Activated naive CD4-positive, alpha-beta T cell treated with anti-CD3 and anti-CD28 coated beads, Interleukin-2, amount 50 U/mL, for 24 hours (primary cell): ENCODE data around the gene SLC17A5.
"Not testable (repeated sequence)": the region's sequence is repeated elsewhere in the genome, so short reads cannot be mapped to it uniquely, and the experiment has no call there.

ENCODE experiments used
- H3K27ac Mint-ChIP-seq: one replicate; pipeline ENCODE4 v1.8.0; 2021; ENCODE audit warnings: mild to moderate bottlenecking, mixed read lengths
- H3K27me3 Mint-ChIP-seq: one replicate; pipeline ENCODE4 v1.8.0; 2021; ENCODE audit warnings: mixed read lengths
- H3K36me3 Mint-ChIP-seq: one replicate; pipeline ENCODE4 v1.8.0; 2021; ENCODE audit warnings: mixed read lengths
- H3K4me1 Mint-ChIP-seq: one replicate; pipeline ENCODE4 v1.8.0; 2021; ENCODE audit warnings: mixed read lengths
- H3K4me3 Mint-ChIP-seq: one replicate; pipeline ENCODE4 v1.8.0; 2021; ENCODE audit warnings: mild to moderate bottlenecking, mixed read lengths
- H3K9me3 Mint-ChIP-seq: one replicate; pipeline ENCODE4 v1.8.0; 2021; ENCODE audit warnings: mixed read lengths

Gene SLC17A5, protein sequence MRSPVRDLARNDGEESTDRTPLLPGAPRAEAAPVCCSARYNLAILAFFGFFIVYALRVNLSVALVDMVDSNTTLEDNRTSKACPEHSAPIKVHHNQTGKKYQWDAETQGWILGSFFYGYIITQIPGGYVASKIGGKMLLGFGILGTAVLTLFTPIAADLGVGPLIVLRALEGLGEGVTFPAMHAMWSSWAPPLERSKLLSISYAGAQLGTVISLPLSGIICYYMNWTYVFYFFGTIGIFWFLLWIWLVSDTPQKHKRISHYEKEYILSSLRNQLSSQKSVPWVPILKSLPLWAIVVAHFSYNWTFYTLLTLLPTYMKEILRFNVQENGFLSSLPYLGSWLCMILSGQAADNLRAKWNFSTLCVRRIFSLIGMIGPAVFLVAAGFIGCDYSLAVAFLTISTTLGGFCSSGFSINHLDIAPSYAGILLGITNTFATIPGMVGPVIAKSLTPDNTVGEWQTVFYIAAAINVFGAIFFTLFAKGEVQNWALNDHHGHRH

DNA sequence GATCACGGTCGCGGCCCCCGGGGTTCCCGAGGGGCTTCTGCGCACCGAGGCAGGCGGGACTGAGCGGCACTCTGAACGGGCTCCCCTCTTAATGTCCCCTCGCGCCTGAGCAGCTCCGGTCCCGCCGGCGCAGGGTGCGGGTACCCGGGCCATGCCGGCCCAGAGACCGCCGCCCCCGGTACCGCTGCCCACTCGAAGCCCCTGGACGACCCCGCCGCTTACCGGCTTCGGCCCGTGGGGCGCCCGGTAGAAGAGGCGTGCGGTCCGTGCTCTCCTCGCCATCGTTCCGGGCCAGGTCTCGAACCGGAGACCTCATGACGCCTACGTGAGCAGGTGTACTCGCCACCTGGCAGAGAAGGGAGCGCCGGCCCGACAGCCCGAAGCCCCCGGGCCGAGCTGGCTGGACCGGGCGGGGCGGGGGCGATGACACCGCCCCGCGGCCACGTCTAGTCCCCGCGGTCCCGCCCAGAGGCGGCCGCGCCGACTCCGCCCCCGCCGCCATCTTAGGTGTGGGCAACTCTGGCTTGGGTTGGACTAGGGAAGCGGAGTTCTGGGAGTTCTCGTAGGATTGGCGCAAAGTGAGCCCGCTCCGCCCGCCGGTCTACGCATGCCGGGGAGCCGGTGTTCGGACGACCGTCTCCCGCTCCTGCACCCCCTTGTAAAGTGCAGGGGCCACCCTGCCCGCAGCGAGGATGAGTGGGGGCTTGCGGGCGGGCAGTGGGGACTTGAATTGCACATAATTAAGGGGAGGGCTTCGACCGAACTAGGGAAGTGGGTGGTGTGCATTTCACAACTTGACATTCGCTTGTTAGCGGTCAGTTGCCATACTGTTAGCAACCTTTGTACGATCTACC, at the start of gene SLC17A5:
TSS of gene SLC17A5 (minus strand) at position 422 of the 854 bp plus-strand sequence. CDS start at position 316, 106 bp downstream.
- Mint-ChIP-seq H3K4me3 (peak within 1 kb of the TSS; percentile 98), H3K27me3 (no peaks in the 10 kb centered on the region), H3K27ac (peak within 1 kb of the TSS; percentile 97), H3K36me3 (peaks cover 4% of the 10 kb centered on the region), H3K9me3 (no peaks in the 10 kb centered on the region), H3K4me1 (peaks cover 45% of the 10 kb centered on the region)

DNA sequence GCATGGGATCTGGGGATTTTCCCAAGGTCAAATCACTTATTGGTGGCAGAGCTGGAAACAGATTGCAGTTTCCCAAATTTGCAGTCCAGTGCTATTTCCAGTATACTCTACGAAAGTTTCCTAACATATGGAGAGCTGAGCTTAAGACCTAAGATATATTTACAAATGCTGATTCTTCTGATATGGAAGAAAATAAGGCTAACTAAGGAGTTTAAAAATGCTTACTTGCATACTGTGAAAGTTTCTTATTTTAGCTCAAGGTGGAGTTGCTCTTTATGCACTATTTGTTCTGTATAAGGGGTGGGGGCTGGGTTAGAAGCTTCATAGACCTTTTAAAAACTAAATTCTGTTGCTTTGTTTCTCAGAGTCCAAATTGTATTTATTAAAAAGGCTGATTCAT, 49.7 kb upstream of the SLC17A5 start:
- H3K27ac Mint-ChIP-seq = no peak overlapping the region
- no peaks in the 10 kb centered on the region for H3K9me3 Mint-ChIP-seq
- H3K4me1 Mint-ChIP-seq = no peaks in the 10 kb centered on the region
- peaks cover 4% of the 10 kb centered on the region for H3K27me3 Mint-ChIP-seq
- no peak overlapping the region for H3K4me3 Mint-ChIP-seq
- peaks cover 2% of the 10 kb centered on the region for H3K36me3 Mint-ChIP-seq

DNA sequence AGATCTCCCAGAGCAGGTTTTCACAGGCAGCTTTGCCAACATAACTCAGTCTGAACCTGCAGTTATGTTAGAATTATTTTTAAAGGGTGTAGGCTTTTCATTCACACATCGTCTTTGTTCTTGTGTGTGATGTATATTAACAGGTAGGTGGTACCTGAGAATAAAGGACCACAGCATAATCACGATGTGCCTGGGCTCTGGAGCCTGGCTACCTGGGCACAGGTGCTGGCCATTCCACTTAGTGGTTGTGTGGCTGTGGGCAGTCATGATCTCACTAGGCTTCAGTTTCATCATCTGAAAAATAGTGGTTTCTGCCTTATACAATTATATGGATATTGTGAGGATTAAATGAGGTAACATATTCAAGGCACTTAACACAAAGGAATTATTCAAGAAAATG, 48.7 kb upstream of the SLC17A5 start:
- Mint-ChIP-seq H3K9me3 (no peaks in the 10 kb centered on the region), H3K27me3 (peaks cover 9% of the 10 kb centered on the region), H3K4me3 (no peak overlapping the region), H3K36me3 (peaks cover 7% of the 10 kb centered on the region), H3K4me1 (peaks cover 6% of the 10 kb centered on the region), H3K27ac (no peak overlapping the region)

- Mint-ChIP-seq H3K27ac (no peak overlapping the region), H3K9me3 (no peaks in the 10 kb centered on the region), H3K36me3 (peaks cover 9% of the 10 kb centered on the region), H3K4me3 (no peak overlapping the region), H3K4me1 (peaks cover 28% of the 10 kb centered on the region), H3K27me3 (peaks cover 11% of the 10 kb centered on the region)
Observed at GRCh38 chr6:73699676-73700459, 46.1 kb upstream of the SLC17A5 start.

- peaks cover 16% of the 10 kb centered on the region for H3K27me3 Mint-ChIP-seq
- peak overlapping the region; percentile 96 for H3K27ac Mint-ChIP-seq
- H3K4me3 Mint-ChIP-seq = peak overlapping the region; percentile 92
- peaks cover 7% of the 10 kb centered on the region for H3K9me3 Mint-ChIP-seq
- peaks cover 36% of the 10 kb centered on the region for H3K4me1 Mint-ChIP-seq
- H3K36me3 Mint-ChIP-seq = peaks cover 9% of the 10 kb centered on the region
Observed at GRCh38 chr6:73696966-73697655, 43.3 kb upstream of the SLC17A5 start.

- H3K27me3 Mint-ChIP-seq = peaks cover 17% of the 10 kb centered on the region
- peaks cover 9% of the 10 kb centered on the region for H3K36me3 Mint-ChIP-seq
- peak within 1 kb of the TSS; percentile 98 for H3K27ac Mint-ChIP-seq
- H3K9me3 Mint-ChIP-seq = peaks cover 7% of the 10 kb centered on the region
- peak within 1 kb of the TSS; percentile 92 for H3K4me3 Mint-ChIP-seq
- peaks cover 36% of the 10 kb centered on the region for H3K4me1 Mint-ChIP-seq
Observed at GRCh38 chr6:73695619-73696421, 42.0 kb upstream of the SLC17A5 start, which contains the start of gene CD109. TSS of gene CD109 (plus strand) at chr6:73696203. CDS start at chr6:73696216, 13 bp downstream.

DNA sequence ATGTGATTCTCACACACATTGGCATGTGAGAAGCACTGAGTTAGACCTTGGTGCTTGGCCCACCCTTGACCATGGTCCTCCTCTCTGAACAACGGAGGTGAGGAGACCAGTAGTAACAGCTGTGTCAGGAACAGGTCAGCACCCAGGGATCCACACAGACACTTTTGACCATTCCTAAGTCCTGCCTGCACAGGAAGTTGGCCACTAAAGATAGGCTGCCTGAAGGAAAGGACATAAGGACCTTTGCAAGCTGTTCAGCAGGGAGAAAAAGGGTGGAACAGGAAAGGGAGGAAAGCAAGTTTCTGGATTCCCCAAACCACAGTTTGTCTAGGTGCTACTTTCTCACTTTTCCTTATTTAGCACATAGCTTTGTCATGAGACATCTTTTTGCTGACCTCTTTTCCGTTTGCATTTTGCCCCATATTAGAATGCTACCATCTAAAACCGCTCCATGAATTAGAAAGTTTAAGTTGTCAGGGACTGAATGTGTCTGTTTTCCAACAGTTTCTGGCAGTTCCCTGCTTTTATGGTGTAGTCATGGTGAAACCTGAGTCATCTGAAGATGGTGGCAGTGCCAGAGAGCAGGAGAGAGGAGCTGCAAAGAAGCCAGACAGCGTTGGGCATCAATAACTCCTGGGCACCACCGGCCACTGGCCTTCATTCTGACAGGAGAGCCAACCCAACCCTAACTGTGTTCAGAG, 41.1 kb upstream of the SLC17A5 start:
- peaks cover 36% of the 10 kb centered on the region for H3K4me1 Mint-ChIP-seq
- H3K4me3 Mint-ChIP-seq = peak overlapping the region; percentile 79
- H3K9me3 Mint-ChIP-seq = peaks cover 7% of the 10 kb centered on the region
- H3K27me3 Mint-ChIP-seq = peaks cover 18% of the 10 kb centered on the region
- peaks cover 7% of the 10 kb centered on the region for H3K36me3 Mint-ChIP-seq
- peak overlapping the region; percentile 98 for H3K27ac Mint-ChIP-seq

GRCh38 chr6:73691512-73691911, 37.7 kb upstream of the SLC17A5 start:
- Mint-ChIP-seq H3K27me3 (peaks cover 16% of the 10 kb centered on the region), H3K4me1 (peaks cover 20% of the 10 kb centered on the region), H3K9me3 (peaks cover 7% of the 10 kb centered on the region), H3K27ac (no peak overlapping the region), H3K4me3 (no peak overlapping the region), H3K36me3 (no peaks in the 10 kb centered on the region)

DNA sequence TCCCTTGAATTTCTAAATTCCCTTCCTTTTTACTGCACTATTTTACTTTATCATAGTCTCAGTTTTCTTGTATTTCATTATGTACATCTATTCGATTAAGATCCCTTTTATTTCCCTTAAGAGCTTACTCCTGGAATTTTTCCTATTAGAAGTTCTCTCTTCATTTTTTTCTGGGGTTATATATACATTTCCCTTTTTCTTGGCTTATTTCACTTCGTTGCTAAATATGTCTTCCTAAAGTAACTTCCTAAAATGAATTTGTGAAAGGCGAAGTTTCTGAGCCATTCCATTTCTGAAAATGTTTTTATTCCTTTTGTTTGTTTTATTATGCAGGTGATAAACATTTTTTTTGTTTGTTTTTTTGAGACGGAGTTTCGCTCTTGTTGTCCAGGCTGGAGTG, 36.3 kb upstream of the SLC17A5 start:
- H3K4me3 Mint-ChIP-seq = no peak overlapping the region
- H3K36me3 Mint-ChIP-seq = no peaks in the 10 kb centered on the region
- peaks cover 9% of the 10 kb centered on the region for H3K4me1 Mint-ChIP-seq
- H3K27ac Mint-ChIP-seq = no peak overlapping the region
- H3K9me3 Mint-ChIP-seq = peaks cover 7% of the 10 kb centered on the region
- H3K27me3 Mint-ChIP-seq = peaks cover 16% of the 10 kb centered on the region

GRCh38 chr6:73688351-73688750, 34.6 kb upstream of the SLC17A5 start:
- Mint-ChIP-seq H3K9me3 (peaks cover 7% of the 10 kb centered on the region), H3K4me3 (no peak overlapping the region), H3K4me1 (no peaks in the 10 kb centered on the region), H3K36me3 (no peaks in the 10 kb centered on the region), H3K27ac (no peak overlapping the region), H3K27me3 (peaks cover 13% of the 10 kb centered on the region)

DNA sequence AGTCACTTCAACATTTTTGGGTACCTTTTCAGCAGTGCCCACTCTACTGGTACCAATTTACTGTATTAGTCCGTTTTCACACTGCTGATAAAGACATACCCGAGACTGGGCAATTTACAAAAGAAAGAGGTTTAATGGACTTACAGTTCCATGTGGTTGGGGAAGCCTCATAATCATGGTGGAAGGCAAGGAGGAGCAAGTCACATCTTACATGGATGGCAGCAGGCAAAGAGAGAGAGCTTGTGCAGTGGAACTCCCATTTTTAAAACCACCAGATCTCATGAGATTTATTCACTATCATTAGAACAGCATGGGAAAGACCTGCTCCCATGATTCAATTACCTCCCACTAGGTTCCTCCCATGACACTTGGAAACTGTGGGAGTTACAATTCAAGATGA, 29.8 kb upstream of the SLC17A5 start:
- not testable (repeated sequence) for H3K27me3 Mint-ChIP-seq, H3K4me1 Mint-ChIP-seq, H3K36me3 Mint-ChIP-seq, H3K9me3 Mint-ChIP-seq, H3K27ac Mint-ChIP-seq, H3K4me3 Mint-ChIP-seq

DNA sequence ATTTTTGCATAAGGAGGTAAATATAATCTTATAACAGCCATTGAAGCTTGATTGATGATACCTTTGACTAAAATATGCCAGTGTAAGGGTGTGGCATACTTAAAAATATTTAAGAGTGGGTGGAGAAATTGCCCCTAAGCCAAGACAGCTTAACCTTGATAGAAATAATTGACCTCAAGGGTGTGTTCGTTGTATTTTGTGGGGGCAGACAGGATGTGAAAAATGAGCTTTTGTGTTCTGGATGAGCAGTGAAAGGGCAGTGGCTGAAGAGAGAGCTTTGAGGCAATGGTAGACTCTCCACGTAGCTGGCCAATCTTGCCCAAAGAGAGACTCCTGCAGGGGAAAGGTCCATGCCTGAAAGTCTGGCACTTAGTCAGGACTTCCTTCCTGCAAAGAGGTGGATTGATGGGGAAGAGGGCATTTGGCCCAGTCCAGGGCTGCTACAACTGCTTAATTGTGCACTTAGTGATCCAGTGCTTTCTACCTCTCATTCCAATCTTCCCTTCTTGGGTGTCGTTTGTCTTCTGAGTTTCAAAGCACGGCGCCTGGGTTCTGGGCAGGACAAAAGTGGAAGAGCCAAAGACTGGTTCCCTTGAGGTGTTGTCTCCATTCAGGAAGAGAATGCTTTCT, 26.6 kb upstream of the SLC17A5 start:
- H3K36me3 Mint-ChIP-seq = no peaks in the 10 kb centered on the region
- H3K4me1 Mint-ChIP-seq = peaks cover 2% of the 10 kb centered on the region
- no peaks in the 10 kb centered on the region for H3K9me3 Mint-ChIP-seq
- H3K4me3 Mint-ChIP-seq = no peak overlapping the region
- H3K27me3 Mint-ChIP-seq = peaks cover 4% of the 10 kb centered on the region
- H3K27ac Mint-ChIP-seq = no peak overlapping the region

GRCh38 chr6:73679846-73680245, 26.1 kb upstream of the SLC17A5 start:
- H3K4me3 Mint-ChIP-seq, H3K27ac Mint-ChIP-seq, H3K9me3 Mint-ChIP-seq, H3K4me1 Mint-ChIP-seq, H3K27me3 Mint-ChIP-seq, H3K36me3 Mint-ChIP-seq: not testable (repeated sequence)
